ENCODE data around the gene ERCC1. TPM values are rescaled to one million over a fixed set of nuclear protein-coding genes. Genes with fewer than 3 reads are reported as not detected.

ERCC1 gene
- total and polyA plus RNA-seq, 2 of the 13 experiments (the other 11 are each of a cell fraction or from before 2014, with no cell fraction given): 40.0 to 66.4 TPM

DNA sequence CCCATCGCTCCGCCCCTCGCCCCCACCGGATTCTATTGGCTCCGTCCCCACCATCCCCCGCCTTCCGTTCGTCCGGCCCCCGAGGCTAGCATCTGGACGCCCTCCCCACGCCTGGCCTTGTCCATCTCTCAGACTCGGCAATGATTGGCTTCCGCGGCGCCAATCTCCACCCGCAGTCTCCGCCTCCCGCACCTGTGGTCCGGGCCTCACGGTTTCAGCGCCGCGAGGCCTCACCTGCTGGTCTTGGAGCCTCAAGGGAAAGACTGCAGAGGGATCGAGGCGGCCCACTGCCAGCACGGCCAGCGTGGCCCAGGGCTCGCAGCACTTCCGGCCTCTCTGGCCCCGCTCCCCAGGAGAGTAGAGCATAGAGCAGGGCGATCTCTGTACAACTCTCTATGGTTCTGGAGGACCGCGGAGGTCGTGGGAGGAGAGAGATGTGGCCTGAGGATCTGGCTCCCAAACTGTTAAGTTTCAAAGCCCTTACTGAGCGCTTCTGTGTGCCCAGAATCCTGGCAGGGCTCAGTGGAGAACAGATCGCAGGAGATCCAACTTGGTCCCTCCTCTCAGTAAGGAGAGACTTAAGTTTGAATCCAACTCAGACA lies at the start of gene ERCC1 (continued):
- TF ChIP-seq, protein P1, sequence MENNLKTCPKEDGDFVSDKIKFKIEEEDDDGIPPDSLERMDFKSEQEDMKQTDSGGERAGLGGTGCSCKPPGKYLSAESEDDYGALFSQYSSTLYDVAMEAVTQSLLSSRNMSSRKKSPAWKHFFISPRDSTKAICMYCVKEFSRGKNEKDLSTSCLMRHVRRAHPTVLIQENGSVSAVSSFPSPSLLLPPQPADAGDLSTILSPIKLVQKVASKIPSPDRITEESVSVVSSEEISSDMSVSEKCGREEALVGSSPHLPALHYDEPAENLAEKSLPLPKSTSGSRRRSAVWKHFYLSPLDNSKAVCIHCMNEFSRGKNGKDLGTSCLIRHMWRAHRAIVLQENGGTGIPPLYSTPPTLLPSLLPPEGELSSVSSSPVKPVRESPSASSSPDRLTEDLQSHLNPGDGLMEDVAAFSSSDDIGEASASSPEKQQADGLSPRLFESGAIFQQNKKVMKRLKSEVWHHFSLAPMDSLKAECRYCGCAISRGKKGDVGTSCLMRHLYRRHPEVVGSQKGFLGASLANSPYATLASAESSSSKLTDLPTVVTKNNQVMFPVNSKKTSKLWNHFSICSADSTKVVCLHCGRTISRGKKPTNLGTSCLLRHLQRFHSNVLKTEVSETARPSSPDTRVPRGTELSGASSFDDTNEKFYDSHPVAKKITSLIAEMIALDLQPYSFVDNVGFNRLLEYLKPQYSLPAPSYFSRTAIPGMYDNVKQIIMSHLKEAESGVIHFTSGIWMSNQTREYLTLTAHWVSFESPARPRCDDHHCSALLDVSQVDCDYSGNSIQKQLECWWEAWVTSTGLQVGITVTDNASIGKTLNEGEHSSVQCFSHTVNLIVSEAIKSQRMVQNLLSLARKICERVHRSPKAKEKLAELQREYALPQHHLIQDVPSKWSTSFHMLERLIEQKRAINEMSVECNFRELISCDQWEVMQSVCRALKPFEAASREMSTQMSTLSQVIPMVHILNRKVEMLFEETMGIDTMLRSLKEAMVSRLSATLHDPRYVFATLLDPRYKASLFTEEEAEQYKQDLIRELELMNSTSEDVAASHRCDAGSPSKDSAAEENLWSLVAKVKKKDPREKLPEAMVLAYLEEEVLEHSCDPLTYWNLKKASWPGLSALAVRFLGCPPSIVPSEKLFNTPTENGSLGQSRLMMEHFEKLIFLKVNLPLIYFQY (CRISPR knock-in tag; IDR thresholded peaks at IDR 0.05; ENCODE audit: borderline replicate concordance): peak; percentile 66
- TF ChIP-seq, protein P2, sequence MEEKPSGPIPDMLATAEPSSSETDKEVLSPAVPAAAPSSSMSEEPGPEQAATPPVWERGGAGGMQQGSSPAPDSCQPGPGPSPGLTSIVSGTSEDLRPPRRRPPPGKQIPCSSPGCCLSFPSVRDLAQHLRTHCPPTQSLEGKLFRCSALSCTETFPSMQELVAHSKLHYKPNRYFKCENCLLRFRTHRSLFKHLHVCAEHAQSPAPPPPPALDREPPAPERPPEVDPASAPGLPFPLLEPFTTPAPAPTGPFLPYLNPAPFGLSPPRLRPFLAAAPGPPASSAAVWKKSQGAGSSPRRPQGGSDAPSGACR (CRISPR knock-in tag; IDR thresholded peaks at IDR 0.05): 0 out of 2 replicates have a peak, but pooled peaks have one; percentile 25
- TF ChIP-seq TOE1 (CRISPR knock-in tag; IDR thresholded peaks at IDR 0.05): peak; percentile 56; the same call in 1 of the 2 replicates
- TF ChIP-seq, protein P3, sequence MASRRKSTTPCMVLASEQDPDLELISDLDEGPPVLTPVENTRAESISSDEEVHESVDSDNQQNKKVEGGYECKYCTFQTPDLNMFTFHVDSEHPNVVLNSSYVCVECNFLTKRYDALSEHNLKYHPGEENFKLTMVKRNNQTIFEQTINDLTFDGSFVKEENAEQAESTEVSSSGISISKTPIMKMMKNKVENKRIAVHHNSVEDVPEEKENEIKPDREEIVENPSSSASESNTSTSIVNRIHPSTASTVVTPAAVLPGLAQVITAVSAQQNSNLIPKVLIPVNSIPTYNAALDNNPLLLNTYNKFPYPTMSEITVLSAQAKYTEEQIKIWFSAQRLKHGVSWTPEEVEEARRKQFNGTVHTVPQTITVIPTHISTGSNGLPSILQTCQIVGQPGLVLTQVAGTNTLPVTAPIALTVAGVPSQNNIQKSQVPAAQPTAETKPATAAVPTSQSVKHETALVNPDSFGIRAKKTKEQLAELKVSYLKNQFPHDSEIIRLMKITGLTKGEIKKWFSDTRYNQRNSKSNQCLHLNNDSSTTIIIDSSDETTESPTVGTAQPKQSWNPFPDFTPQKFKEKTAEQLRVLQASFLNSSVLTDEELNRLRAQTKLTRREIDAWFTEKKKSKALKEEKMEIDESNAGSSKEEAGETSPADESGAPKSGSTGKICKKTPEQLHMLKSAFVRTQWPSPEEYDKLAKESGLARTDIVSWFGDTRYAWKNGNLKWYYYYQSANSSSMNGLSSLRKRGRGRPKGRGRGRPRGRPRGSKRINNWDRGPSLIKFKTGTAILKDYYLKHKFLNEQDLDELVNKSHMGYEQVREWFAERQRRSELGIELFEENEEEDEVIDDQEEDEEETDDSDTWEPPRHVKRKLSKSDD (CRISPR knock-in tag; IDR thresholded peaks at IDR 0.05; ENCODE audit: low read depth): 0 out of 2 replicates have a peak, but pooled peaks have one; percentile 80
- TF ChIP-seq, protein P4, sequence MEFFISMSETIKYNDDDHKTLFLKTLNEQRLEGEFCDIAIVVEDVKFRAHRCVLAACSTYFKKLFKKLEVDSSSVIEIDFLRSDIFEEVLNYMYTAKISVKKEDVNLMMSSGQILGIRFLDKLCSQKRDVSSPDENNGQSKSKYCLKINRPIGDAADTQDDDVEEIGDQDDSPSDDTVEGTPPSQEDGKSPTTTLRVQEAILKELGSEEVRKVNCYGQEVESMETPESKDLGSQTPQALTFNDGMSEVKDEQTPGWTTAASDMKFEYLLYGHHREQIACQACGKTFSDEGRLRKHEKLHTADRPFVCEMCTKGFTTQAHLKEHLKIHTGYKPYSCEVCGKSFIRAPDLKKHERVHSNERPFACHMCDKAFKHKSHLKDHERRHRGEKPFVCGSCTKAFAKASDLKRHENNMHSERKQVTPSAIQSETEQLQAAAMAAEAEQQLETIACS (CRISPR knock-in tag; IDR thresholded peaks at IDR 0.05): no peak
- peak; percentile 45 for TF ChIP-seq RCOR2 (CRISPR knock-in tag; IDR thresholded peaks at IDR 0.05)
- no peak for TF ChIP-seq ZNF17 (CRISPR knock-in tag; IDR thresholded peaks at IDR 0.05)
- TF ChIP-seq IKZF4 (CRISPR knock-in tag; IDR thresholded peaks at IDR 0.05; ENCODE audit: borderline replicate concordance, low read depth, not compliant biosample characterization): no peak
- peak; percentile 18 for TF ChIP-seq MED8 (CRISPR knock-in tag; IDR thresholded peaks at IDR 0.05; ENCODE audit: insufficient replicate concordance)
- TF ChIP-seq SP2 (CRISPR knock-in tag; IDR thresholded peaks at IDR 0.05): peak; percentile 90
- TF ChIP-seq ZFP37 (CRISPR knock-in tag; IDR thresholded peaks at IDR 0.05; ENCODE audit: borderline replicate concordance): no peak
- TF ChIP-seq ZMYM2 (CRISPR knock-in tag; IDR thresholded peaks at IDR 0.05): peak; percentile 10
- TF ChIP-seq ZKSCAN8 (CRISPR knock-in tag; IDR thresholded peaks at IDR 0.05; ENCODE audit: borderline replicate concordance): no peak
- TF ChIP-seq SPEN (CRISPR knock-in tag; IDR thresholded peaks at IDR 0.05; ENCODE audit: low read depth): peak; percentile 93
- no peak for TF ChIP-seq ZC3H4 (CRISPR knock-in tag; IDR thresholded peaks at IDR 0.05; ENCODE audit: borderline replicate concordance)
- TF ChIP-seq ZNF260 (CRISPR knock-in tag; IDR thresholded peaks at IDR 0.05; ENCODE audit: borderline replicate concordance, low read depth): no peak
- TF ChIP-seq, protein P5, sequence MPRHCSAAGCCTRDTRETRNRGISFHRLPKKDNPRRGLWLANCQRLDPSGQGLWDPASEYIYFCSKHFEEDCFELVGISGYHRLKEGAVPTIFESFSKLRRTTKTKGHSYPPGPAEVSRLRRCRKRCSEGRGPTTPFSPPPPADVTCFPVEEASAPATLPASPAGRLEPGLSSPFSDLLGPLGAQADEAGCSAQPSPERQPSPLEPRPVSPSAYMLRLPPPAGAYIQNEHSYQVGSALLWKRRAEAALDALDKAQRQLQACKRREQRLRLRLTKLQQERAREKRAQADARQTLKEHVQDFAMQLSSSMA (CRISPR knock-in tag; IDR thresholded peaks at IDR 0.05): peak; percentile 86; the same call in 1 of the 2 replicates
- peak; percentile 69; the same call in 1 of the 2 replicates for TF ChIP-seq JUN (CRISPR knock-in tag; IDR thresholded peaks at IDR 0.05)
